Measurements from ENCODE around the gene CCDC85C.

Gene CCDC85C

DNA sequence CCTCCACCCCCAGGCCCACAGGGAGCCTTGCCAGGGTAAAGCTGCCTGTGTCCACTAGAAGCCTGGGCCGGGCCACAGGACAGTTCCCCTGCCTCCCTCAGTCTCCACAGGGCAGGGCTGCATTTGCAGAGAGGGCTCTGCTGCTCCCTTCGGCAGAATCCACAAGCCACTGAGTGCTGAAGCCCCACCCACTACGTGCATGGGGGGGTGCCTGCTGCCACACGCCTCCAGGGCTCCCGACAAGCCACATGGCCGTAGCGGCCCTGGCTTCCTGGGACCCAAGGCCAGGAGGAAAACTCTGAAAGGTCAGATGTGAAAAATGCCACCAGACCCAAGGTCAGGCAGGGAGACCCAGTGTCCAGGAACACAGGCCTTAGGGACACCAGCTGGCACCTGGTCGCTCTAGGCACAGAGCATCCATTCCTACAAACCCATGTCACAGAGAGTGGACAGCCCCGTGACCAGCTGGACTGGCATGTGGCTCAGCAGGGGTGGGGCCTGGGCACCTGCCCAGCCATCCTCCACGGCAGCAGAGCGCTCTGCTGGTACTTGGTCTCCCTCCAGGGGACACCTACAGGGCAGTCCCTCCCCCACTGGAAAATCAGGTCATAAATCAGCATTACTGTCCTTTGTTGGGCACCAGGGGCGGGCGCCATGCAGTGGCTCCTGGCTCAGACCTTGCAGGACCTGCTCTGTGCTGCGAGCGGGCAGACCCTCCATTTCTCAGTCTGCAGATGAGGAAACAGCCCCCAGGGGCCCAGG, 42.9 kb downstream of the CCDC85C start:
- H3K4me1 ChIP-seq = peaks cover 0 to 59% (median 37%) of the 10 kb centered on the region in 4 donors
- intact Hi-C loops (cut with DNase I; ENCODE audit: low total_unique reads) = loop anchor here (5.0 kb wide), 1 partner anchor 66 kb away; no protein-coding TSS in a partner anchor

DNA sequence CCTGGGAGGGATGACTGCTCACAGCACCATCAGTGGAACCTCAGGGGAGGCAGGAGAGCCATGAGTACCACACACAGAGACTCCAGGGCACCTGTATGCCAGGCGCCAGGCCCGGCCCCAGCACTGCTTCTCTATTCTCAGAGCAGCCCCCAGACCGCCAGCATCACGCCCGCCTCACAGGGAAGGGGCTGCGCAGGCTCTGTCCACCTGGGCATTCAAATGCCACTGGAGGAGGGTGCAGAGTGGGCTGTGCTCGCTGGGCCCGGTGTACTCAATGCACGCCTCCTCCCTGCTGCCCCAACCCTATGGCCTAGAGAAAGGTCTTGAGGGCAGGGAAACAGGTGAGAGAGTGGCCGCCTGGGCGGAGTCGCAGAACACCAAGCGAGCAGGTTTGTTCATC, 43.6 kb downstream of the CCDC85C start:
- intact Hi-C loops (cut with DNase I; ENCODE audit: low total_unique reads) = loop anchor here (5.0 kb wide), 1 partner anchor 67 kb away; no protein-coding TSS in a partner anchor
- Histone ChIP-seq H3K9me3 (no peaks in the 10 kb centered on the region), H3K27ac (no peak overlapping the region), H3K36me3 (no peaks in the 10 kb centered on the region), H3K27me3 (no peaks in the 10 kb centered on the region), H3K4me3 (no peak overlapping the region), H3K4me1 (peaks cover 0 to 52% (median 35%) of the 10 kb centered on the region in 4 donors)
- DNase-seq = no peak
- TF ChIP-seq, protein P1, sequence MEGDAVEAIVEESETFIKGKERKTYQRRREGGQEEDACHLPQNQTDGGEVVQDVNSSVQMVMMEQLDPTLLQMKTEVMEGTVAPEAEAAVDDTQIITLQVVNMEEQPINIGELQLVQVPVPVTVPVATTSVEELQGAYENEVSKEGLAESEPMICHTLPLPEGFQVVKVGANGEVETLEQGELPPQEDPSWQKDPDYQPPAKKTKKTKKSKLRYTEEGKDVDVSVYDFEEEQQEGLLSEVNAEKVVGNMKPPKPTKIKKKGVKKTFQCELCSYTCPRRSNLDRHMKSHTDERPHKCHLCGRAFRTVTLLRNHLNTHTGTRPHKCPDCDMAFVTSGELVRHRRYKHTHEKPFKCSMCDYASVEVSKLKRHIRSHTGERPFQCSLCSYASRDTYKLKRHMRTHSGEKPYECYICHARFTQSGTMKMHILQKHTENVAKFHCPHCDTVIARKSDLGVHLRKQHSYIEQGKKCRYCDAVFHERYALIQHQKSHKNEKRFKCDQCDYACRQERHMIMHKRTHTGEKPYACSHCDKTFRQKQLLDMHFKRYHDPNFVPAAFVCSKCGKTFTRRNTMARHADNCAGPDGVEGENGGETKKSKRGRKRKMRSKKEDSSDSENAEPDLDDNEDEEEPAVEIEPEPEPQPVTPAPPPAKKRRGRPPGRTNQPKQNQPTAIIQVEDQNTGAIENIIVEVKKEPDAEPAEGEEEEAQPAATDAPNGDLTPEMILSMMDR (IDR thresholded peaks at IDR 0.05) = no peak

More for the DNA sequence above, 42.9 kb downstream of the CCDC85C start:
- Histone ChIP-seq H3K27ac (peak overlapping the region in 1 of 2 donors; percentile 13), H3K27me3 (no peaks in the 10 kb centered on the region), H3K9me3 (no peaks in the 10 kb centered on the region), H3K4me3 (no peak overlapping the region), H3K36me3 (no peaks in the 10 kb centered on the region)
- no peak for DNase-seq
- TF ChIP-seq, protein P1 (IDR thresholded peaks at IDR 0.05) = no peak

DNA sequence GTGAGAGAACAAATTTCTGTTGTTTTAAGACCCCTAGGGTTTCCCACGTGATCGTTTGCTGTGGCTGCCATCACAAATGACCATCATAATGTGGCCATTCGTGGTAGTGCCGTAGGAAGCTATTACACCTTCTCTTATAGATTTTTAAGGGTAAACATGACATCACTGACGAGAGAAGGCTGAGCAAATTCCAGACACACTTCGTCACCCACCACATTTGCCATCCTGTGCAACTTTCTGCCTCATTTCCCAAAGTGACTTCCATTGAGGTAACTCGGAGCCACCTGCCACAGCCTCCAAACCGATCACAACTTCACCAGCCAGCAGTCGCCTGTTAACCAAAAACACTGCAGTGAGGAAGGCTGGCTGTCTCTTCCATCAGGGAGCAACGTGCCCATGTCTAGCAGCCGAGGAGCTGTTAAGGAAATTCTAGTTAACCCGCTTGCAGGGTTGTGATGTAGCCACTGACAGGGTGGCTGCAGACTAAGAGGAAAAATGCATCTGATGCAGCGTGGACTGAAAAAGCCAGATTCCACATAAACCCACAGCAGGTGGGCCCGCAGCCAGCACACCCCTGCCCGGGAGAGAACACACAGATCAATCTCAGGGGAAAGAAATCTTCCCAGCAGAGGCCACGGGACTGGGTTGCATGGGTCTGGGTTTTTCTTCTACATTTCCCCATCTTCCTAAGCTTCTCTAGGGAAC, 44.6 kb downstream of the CCDC85C start:
- H3K9me3 ChIP-seq = no peaks in the 10 kb centered on the region
- TF ChIP-seq, protein P1 (IDR thresholded peaks at IDR 0.05) = no peak
- H3K27me3 ChIP-seq = no peaks in the 10 kb centered on the region
- no peak for DNase-seq
- H3K27ac ChIP-seq = no peak overlapping the region
- no peak overlapping the region for H3K4me3 ChIP-seq
- intact Hi-C loops (cut with DNase I; ENCODE audit: low total_unique reads) = no loop called here
- no peaks in the 10 kb centered on the region for H3K36me3 ChIP-seq
- H3K4me1 ChIP-seq = peaks cover 0 to 51% (median 26%) of the 10 kb centered on the region in 4 donors

DNA sequence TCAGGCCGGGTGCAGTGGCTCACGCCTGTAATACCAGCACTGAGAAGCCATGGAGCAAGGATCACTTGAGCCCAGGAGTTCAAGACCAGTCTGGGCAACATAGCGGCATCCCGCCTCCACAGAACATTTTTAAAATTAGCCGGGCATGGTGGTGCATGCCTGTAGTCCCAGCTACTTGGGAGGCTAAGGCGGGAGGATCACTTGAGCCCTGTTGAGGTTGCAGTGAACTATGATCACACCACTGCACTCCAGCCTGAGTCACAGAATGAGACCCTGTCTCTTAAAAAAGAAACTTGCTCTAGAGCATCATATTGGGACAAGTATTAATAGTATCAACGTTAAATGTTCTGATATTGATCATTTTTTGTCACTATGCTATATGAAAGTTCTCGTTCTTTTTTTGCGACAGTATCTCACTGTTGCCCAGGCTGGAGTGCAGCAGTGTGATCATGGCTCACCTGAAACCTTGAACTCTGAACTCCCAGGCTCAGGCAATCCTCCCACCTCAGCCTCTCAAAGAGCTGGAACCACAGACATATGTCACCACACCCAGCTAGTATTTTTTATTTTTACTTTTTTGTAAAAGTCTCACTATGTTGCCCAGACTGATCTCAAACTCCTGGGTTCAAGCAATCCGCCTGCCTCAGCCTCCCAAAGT, 47.7 kb downstream of the CCDC85C start:
- Histone ChIP-seq H3K27ac (no peak overlapping the region), H3K4me1 (peaks cover 0 to 39% (median 4%) of the 10 kb centered on the region in 4 donors)
- TF ChIP-seq, protein P1 (IDR thresholded peaks at IDR 0.05) = no peak

DNA sequence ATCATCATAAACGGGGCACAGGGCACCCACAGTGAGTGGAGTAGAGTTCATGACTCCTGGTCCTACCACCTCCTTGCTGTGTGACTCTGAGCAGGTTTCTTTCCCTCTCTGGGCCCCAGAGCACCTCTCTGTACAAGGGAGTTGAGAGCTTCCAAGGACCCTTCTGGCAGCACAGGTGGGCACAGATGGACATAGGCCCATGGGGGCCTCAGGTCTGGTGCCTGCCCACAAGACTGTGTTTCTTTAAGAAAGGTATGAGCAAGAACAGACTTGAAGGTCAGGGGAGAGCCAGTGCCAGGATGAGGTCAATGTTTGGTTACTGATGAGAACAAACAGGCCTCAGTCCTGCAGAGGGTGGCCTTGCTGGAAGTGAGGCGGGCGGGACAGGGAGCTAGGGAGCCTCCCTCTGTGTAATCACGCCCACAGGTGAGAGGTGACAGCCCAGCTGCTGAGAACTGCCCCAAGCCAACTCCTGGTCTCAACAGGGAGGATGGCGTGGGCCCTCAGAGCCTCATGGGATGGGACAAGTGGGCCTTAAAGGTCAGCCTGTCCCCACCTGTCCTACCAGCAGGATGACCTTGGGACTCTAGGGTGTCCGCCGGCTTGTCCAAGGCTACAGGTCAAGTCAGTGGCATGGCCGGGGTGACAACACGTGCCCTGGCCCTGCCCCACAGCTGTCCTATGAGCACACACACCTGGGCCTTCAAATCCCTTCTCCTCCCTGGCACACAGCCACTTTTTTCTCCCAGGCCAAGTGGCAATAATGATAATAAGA, 49.1 kb downstream of the CCDC85C start:
- Histone ChIP-seq H3K4me1 (peaks cover 0 to 26% (median 0%) of the 10 kb centered on the region in 4 donors), H3K36me3 (no peaks in the 10 kb centered on the region), H3K27ac (no peak overlapping the region), H3K4me3 (no peak overlapping the region), H3K9me3 (no peaks in the 10 kb centered on the region), H3K27me3 (no peaks in the 10 kb centered on the region)
- intact Hi-C loops (cut with DNase I; ENCODE audit: low total_unique reads) = no loop called here
- TF ChIP-seq, protein P1 (IDR thresholded peaks at IDR 0.05) = no peak
- no peak for DNase-seq

More for the DNA sequence above, 47.7 kb downstream of the CCDC85C start:
- Histone ChIP-seq H3K36me3 (no peaks in the 10 kb centered on the region), H3K27me3 (no peaks in the 10 kb centered on the region), H3K4me3 (no peak overlapping the region), H3K9me3 (no peaks in the 10 kb centered on the region)
- no peak for DNase-seq
- intact Hi-C loops (cut with DNase I; ENCODE audit: low total_unique reads) = no loop called here

Measured in tibial artery (tissue), 4 donors.